ENCODE measurements around the gene SLC38A6. TPM values are rescaled to one million over a fixed set of nuclear protein-coding genes. Genes with fewer than 3 reads are reported as not detected.
A peak's percentile ranks its signal among the peaks of the same experiment; 100 is the strongest.

Gene SLC38A6
- total RNA-seq, 6 experiments from 2014 or later = 9.7 to 13.8 (median 11.1) TPM

DNA sequence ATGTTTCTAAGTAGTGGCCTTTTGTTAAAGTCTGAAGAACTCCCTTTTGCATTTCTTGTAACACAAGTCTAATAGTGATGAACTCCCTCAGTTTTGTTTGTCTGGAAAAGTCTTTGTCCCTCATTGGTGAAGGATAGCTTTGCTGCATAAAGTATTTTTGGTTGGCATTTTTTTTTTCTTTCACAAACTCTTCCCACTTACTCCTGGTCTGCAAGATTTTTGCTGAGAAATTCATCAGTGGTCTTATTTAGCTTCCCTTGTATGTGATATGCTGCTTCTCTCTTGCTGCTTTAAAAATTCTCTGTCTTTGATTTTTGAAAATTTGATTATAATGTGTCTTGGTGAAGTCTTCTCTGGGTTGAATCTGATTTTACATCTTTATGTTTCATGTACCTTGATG, 22.9 kb upstream of the SLC38A6 start:
- no peaks in the 10 kb centered on the region for H3K4me1 Mint-ChIP-seq (ENCODE audit: low read depth)
- DNase-seq = no peak
- H3K4me3 Mint-ChIP-seq = no peak overlapping the region
- peaks cover 41% of the 10 kb centered on the region for H3K36me3 Mint-ChIP-seq (ENCODE audit: low read depth)
- H3K9me3 Mint-ChIP-seq = peaks cover 42% of the 10 kb centered on the region
- H3K27ac Mint-ChIP-seq = no peak overlapping the region
- no peaks in the 10 kb centered on the region for H3K27me3 Mint-ChIP-seq (ENCODE audit: insufficient read depth)
- TF ChIP-seq, protein P1, sequence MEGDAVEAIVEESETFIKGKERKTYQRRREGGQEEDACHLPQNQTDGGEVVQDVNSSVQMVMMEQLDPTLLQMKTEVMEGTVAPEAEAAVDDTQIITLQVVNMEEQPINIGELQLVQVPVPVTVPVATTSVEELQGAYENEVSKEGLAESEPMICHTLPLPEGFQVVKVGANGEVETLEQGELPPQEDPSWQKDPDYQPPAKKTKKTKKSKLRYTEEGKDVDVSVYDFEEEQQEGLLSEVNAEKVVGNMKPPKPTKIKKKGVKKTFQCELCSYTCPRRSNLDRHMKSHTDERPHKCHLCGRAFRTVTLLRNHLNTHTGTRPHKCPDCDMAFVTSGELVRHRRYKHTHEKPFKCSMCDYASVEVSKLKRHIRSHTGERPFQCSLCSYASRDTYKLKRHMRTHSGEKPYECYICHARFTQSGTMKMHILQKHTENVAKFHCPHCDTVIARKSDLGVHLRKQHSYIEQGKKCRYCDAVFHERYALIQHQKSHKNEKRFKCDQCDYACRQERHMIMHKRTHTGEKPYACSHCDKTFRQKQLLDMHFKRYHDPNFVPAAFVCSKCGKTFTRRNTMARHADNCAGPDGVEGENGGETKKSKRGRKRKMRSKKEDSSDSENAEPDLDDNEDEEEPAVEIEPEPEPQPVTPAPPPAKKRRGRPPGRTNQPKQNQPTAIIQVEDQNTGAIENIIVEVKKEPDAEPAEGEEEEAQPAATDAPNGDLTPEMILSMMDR (IDR thresholded peaks at IDR 0.05) = no peak

GRCh38 chr14:60963761-60964160, 17.3 kb upstream of the SLC38A6 start:
- Mint-ChIP-seq H3K9me3 (peaks cover 10% of the 10 kb centered on the region), H3K27ac (peak overlapping the region; percentile 52; the same call in 1 of the 2 replicates), H3K4me1 (ENCODE audit: low read depth) (peaks cover 14% of the 10 kb centered on the region), H3K27me3 (ENCODE audit: insufficient read depth) (no peaks in the 10 kb centered on the region), H3K4me3 (no peak overlapping the region), H3K36me3 (ENCODE audit: low read depth) (peaks cover 18% of the 10 kb centered on the region)
- DNase-seq = no peak
- TF ChIP-seq, protein P1 (IDR thresholded peaks at IDR 0.05) = no peak

DNA sequence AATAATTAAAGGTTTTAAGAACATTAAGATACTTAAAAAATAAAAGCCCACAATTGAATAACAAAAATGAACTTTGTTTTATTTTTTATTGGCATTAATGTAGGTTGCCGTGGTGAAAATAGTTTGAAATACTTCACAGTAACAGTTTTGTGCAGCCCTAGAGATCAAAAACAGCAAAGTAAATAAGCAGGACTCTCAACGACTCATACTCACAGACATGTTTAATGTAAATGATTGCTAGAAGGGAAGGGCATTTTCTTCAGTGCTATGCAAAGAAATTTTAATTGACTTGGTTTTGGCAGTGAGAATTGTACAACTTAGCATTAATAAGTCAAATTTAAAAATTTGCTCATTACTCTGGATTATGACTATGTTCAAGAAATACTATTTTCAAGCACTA, 16.1 kb upstream of the SLC38A6 start:
- Mint-ChIP-seq H3K4me1 (ENCODE audit: low read depth) (peaks cover 14% of the 10 kb centered on the region), H3K27ac (peak overlapping the region; percentile 74; the same call in 1 of the 2 replicates), H3K27me3 (ENCODE audit: insufficient read depth) (no peaks in the 10 kb centered on the region), H3K4me3 (no peak overlapping the region), H3K9me3 (no peaks in the 10 kb centered on the region), H3K36me3 (ENCODE audit: low read depth) (peaks cover 10% of the 10 kb centered on the region)
- TF ChIP-seq, protein P1 (IDR thresholded peaks at IDR 0.05) = no peak
- no peak for DNase-seq

- TF ChIP-seq, protein P1 (IDR thresholded peaks at IDR 0.05) = no peak
- Mint-ChIP-seq H3K27me3 (ENCODE audit: insufficient read depth) (no peaks in the 10 kb centered on the region), H3K4me1 (ENCODE audit: low read depth) (peaks cover 14% of the 10 kb centered on the region), H3K9me3 (no peaks in the 10 kb centered on the region), H3K27ac (peak overlapping the region; percentile 74), H3K4me3 (no peak overlapping the region), H3K36me3 (ENCODE audit: low read depth) (peaks cover 7% of the 10 kb centered on the region)
- peak; percentile 57 for DNase-seq
These were observed 15.6 kb upstream of the SLC38A6 start for GRCh38 chr14:60965402-60965801.

GRCh38 chr14:60968099-60968498, 12.9 kb upstream of the SLC38A6 start:
- Mint-ChIP-seq H3K36me3 (ENCODE audit: low read depth) (peaks cover 10% of the 10 kb centered on the region; the same call in 1 of the 2 replicates), H3K27me3 (ENCODE audit: insufficient read depth) (no peaks in the 10 kb centered on the region), H3K27ac (no peak overlapping the region), H3K4me1 (ENCODE audit: low read depth) (peaks cover 14% of the 10 kb centered on the region), H3K9me3 (no peaks in the 10 kb centered on the region), H3K4me3 (no peak overlapping the region)
- TF ChIP-seq, protein P1 (IDR thresholded peaks at IDR 0.05) = no peak
- DNase-seq = no peak

GRCh38 chr14:60968671-60969070, 12.4 kb upstream of the SLC38A6 start:
- Mint-ChIP-seq H3K9me3 (no peaks in the 10 kb centered on the region), H3K27ac (no peak overlapping the region), H3K36me3 (ENCODE audit: low read depth) (peaks cover 13% of the 10 kb centered on the region; the same call in 1 of the 2 replicates), H3K4me1 (ENCODE audit: low read depth) (peaks cover 14% of the 10 kb centered on the region), H3K27me3 (ENCODE audit: insufficient read depth) (no peaks in the 10 kb centered on the region), H3K4me3 (no peak overlapping the region)
- no peak for DNase-seq
- TF ChIP-seq, protein P1 (IDR thresholded peaks at IDR 0.05) = no peak
